Keratinocyte (primary cell): ENCODE data around the gene KIR2DL4. TPM values are rescaled to one million over a fixed set of nuclear protein-coding genes. Genes with fewer than 3 reads are reported as not detected.
"Not testable (repeated sequence)": the region's sequence is repeated elsewhere in the genome, so short reads cannot be mapped to it uniquely, and the experiment has no call there.

Source experiments
- DNase-seq: peaks from one replicate; pipeline ENCODE4 v3.0.0-alpha.2; 2011; ENCODE audit warnings: low read depth, missing footprints, low spot score
- FAIRE-seq: peaks from 2 replicates; lab custom pipeline; 2011; peaks lifted over from hg19 to GRCh38; lab: Jason Lieb, UNC
- H2AFZ ChIP-seq: 2 replicates; pipeline ENCODE4 v1.6.0; 2012; ENCODE audit warnings: low read length, control low read depth, inconsistent platforms; ENCODE audit not compliant: control insufficient read depth
- H3K27ac ChIP-seq: 2 replicates; pipeline ENCODE4 v1.5.1; 2011; ENCODE audit warnings: low read length; ENCODE audit not compliant: control insufficient read depth, insufficient read depth
- H3K27me3 ChIP-seq: 3 replicates; pipeline ENCODE4 v1.6.0; 2011; ENCODE audit warnings: low read length; ENCODE audit not compliant: control insufficient read depth, insufficient read depth; ENCODE audit errors: extremely low read depth
- H3K36me3 ChIP-seq, 2 experiments: 2 replicates in 1 of 2; 3 replicates in 1 of 2; pipeline ENCODE4 v1.5.1; 2011; ENCODE audit warnings: low read length in 2 of 2, mild to moderate bottlenecking in 1 of 2; ENCODE audit not compliant: control insufficient read depth in 2 of 2, insufficient read depth in 2 of 2; ENCODE audit errors: extremely low read depth in 1 of 2
- H3K4me1 ChIP-seq: 3 replicates; pipeline ENCODE4 v1.5.1; 2011; ENCODE audit warnings: low read length; ENCODE audit not compliant: control insufficient read depth, insufficient read depth; ENCODE audit errors: extremely low read depth
- H3K4me2 ChIP-seq: 3 replicates; pipeline ENCODE4 v1.6.0; 2011; ENCODE audit warnings: low read depth, low read length; ENCODE audit not compliant: control insufficient read depth, insufficient read depth; ENCODE audit errors: extremely low read depth
- H3K4me3 ChIP-seq, 3 experiments: fragments of 200-600 bp in 1 of 3; sonication (generic) in 1 of 3; 2 replicates in 2 of 3; 3 replicates in 1 of 3; pipeline ENCODE4 v1.5.1; 2011 to 2016; ENCODE audit warnings: low read length in 3 of 3, mild to moderate bottlenecking in 3 of 3, control low read depth in 2 of 3, inconsistent platforms in 1 of 3, low read depth in 1 of 3, mixed read lengths in 1 of 3, mixed run types in 1 of 3, moderate library complexity in 1 of 3; ENCODE audit not compliant: control insufficient read depth in 2 of 3, insufficient read depth in 2 of 3; ENCODE audit errors: extremely low read depth in 1 of 3
- H3K79me2 ChIP-seq: 2 replicates; pipeline ENCODE4 v1.6.0; 2012; ENCODE audit warnings: low read length; ENCODE audit not compliant: control insufficient read depth, insufficient read depth
- H3K9ac ChIP-seq: 3 replicates; pipeline ENCODE4 v1.6.0; 2011; ENCODE audit warnings: low read length; ENCODE audit not compliant: control insufficient read depth, insufficient read depth; ENCODE audit errors: extremely low read depth
- H3K9me1 ChIP-seq: 3 replicates; pipeline ENCODE4 v1.6.0; 2011; ENCODE audit warnings: low read length; ENCODE audit not compliant: control insufficient read depth, insufficient read depth; ENCODE audit errors: extremely low read depth
- H3K9me3 ChIP-seq: 2 replicates; pipeline ENCODE4 v1.5.1; 2012; ENCODE audit warnings: low read depth, low read length; ENCODE audit not compliant: control insufficient read depth
- H4K20me1 ChIP-seq: 3 replicates; pipeline ENCODE4 v1.6.0; 2011; ENCODE audit warnings: low read length; ENCODE audit not compliant: control insufficient read depth, insufficient read depth; ENCODE audit errors: extremely low read depth
- CTCF ChIP-seq, 3 experiments: IDR thresholded peaks in 1 of 3; conservative IDR thresholded peaks in 1 of 3; optimal IDR thresholded peaks in 1 of 3; 2 replicates in 2 of 3; 3 replicates in 1 of 3; pipeline versions ENCODE3 to v1.5.1; 2011; ENCODE audit warnings: low read length in 3 of 3, mild to moderate bottlenecking in 3 of 3, moderate library complexity in 2 of 3, control low read depth in 1 of 3, inconsistent platforms in 1 of 3; ENCODE audit not compliant: insufficient read depth in 2 of 3; ENCODE audit errors: extremely low read depth in 1 of 3
- EZH2 ChIP-seq: IDR thresholded peaks from one replicate; pipeline ENCODE4 v1.6.1; 2012; ENCODE audit warnings: inconsistent platforms, mild to moderate bottlenecking, low read length, moderate library complexity
- dilution Hi-C: fragments of 300-500 bp; cut with MboI; formaldehyde crosslinking; loops from one replicate; pipeline ENCODE4 v1.7.0; 2020; ENCODE audit warnings: low sequenced_read_pairs; ENCODE audit not compliant: extremely low pct_ligation_motif_present
- polyA plus RNA-seq, 5 experiments: library from polyadenylated mRNA; depleted of rRNA in 3 of 5; stranded (reverse) in 3 of 5; stranded (forward) in 1 of 5; unstranded in 1 of 5; fragments of >200 nt; gene quantifications; 1 replicate in 1 of 5; 2 replicates in 3 of 5; 3 replicates in 1 of 5; pipeline versions ENCODE4 v1.2.1 to v1.2.3, GENCODE V29; 2011 to 2012; ENCODE audit warnings: missing spikeins in 2 of 5, low read depth in 1 of 5, low replicate concordance in 1 of 5

Gene KIR2DL4
- polyA plus RNA-seq, 1 donor (not counting 4 experiments of a cell fraction or from before 2014, with no cell fraction given) = not detected

GRCh38 chr19:54786091-54786723 lies 17.2 kb upstream of the KIR2DL4 start:
- H4K20me1 ChIP-seq, FAIRE-seq, H3K9me1 ChIP-seq, dilution Hi-C loops, H3K27ac ChIP-seq, H3K4me2 ChIP-seq, H3K27me3 ChIP-seq, H2AFZ ChIP-seq, DNase-seq, H3K9ac ChIP-seq, H3K79me2 ChIP-seq, H3K4me1 ChIP-seq, H3K36me3 ChIP-seq, H3K4me3 ChIP-seq: not testable (repeated sequence)
- peaks cover 12% of the 10 kb centered on the region for H3K9me3 ChIP-seq

GRCh38 chr19:54788154-54788553 lies 15.3 kb upstream of the KIR2DL4 start:
- H3K9me3 ChIP-seq = peaks cover 14% of the 10 kb centered on the region
- H3K36me3 ChIP-seq, H3K9me1 ChIP-seq, DNase-seq, H3K27me3 ChIP-seq, H2AFZ ChIP-seq, H3K4me1 ChIP-seq, H3K79me2 ChIP-seq, dilution Hi-C loops, H3K9ac ChIP-seq, H3K27ac ChIP-seq, FAIRE-seq, H3K4me3 ChIP-seq, H4K20me1 ChIP-seq, H3K4me2 ChIP-seq: not testable (repeated sequence)

- no peak overlapping the region for H3K9ac ChIP-seq
- no peaks in the 10 kb centered on the region for H3K27me3 ChIP-seq
- no peaks in the 10 kb centered on the region for H3K9me1 ChIP-seq
- dilution Hi-C loops = no loop called here
- H4K20me1 ChIP-seq = no peaks in the 10 kb centered on the region
- H3K9me3 ChIP-seq = peaks cover 14% of the 10 kb centered on the region
- no peak for TF ChIP-seq CTCF (optimal IDR thresholded peaks at IDR 0.05 in 1 of 3, IDR thresholded peaks at IDR 0.05 in 1 of 3, conservative IDR thresholded peaks at IDR 0.05 in 1 of 3; ENCODE audit: extremely low read depth in 1 of 3, insufficient read depth in 2 of 3, low read length in 3 of 3)
- no peak for TF ChIP-seq EZH2
- H3K36me3 ChIP-seq = no peaks in the 10 kb centered on the region
- FAIRE-seq (no peak), DNase-seq (no peak)
- H2AFZ ChIP-seq = no peak overlapping the region
- no peak overlapping the region for H3K4me3 ChIP-seq
- no peaks in the 10 kb centered on the region for H3K79me2 ChIP-seq
- no peak overlapping the region for H3K4me2 ChIP-seq
- H3K27ac ChIP-seq = no peak overlapping the region
- H3K4me1 ChIP-seq = no peaks in the 10 kb centered on the region
Observed at GRCh38 chr19:54790711-54791110, 12.7 kb upstream of the KIR2DL4 start.
